ENCODE results near the gene CPVL.

The CPVL gene

GRCh38 chr7:29146057-29146706 lies at the start of gene CPVL:
Gene CPVL, minus strand, starts transcription at chr7:29146537. Its CDS starts 25,476 bp downstream, at chr7:29121061.
- DNase-seq (ENCODE audit: extremely low read depth in 1 of 2, low read depth in 1 of 2): no peak

- DNase-seq (ENCODE audit: extremely low read depth in 1 of 2, low read depth in 1 of 2): peak in 1 of 2 donors; percentile 38
These were observed 48.5 kb upstream of the CPVL start, which contains the start of gene CHN2 for GRCh38 chr7:29194594-29195427. Gene CHN2, plus strand, starts transcription at chr7:29194775.

GRCh38 chr7:29194206-29194593 lies 47.9 kb upstream of the CPVL start:
- DNase-seq (ENCODE audit: extremely low read depth in 1 of 2, low read depth in 1 of 2): no peak

GRCh38 chr7:29193316-29194205 lies 47.2 kb upstream of the CPVL start:
- no peak for DNase-seq (ENCODE audit: extremely low read depth in 1 of 2, low read depth in 1 of 2)

- no peak for DNase-seq (ENCODE audit: extremely low read depth in 1 of 2, low read depth in 1 of 2)
These were observed 46.5 kb upstream of the CPVL start for GRCh38 chr7:29192811-29193210.

- DNase-seq (ENCODE audit: extremely low read depth in 1 of 2, low read depth in 1 of 2): no peak
These were observed 46.0 kb upstream of the CPVL start for GRCh38 chr7:29192323-29192722.

GRCh38 chr7:29190349-29191045 lies 44.2 kb upstream of the CPVL start:
- DNase-seq (ENCODE audit: extremely low read depth in 1 of 2, low read depth in 1 of 2): no peak

GRCh38 chr7:29189743-29190201 lies 43.4 kb upstream of the CPVL start:
- peak in 1 of 2 donors; percentile 40 for DNase-seq (ENCODE audit: extremely low read depth in 1 of 2, low read depth in 1 of 2)

GRCh38 chr7:29185613-29186012 lies 39.3 kb upstream of the CPVL start:
- DNase-seq (ENCODE audit: extremely low read depth in 1 of 2, low read depth in 1 of 2): no peak

- DNase-seq (ENCODE audit: extremely low read depth in 1 of 2, low read depth in 1 of 2): no peak
These were observed 38.3 kb upstream of the CPVL start for GRCh38 chr7:29184599-29184998.

- DNase-seq (ENCODE audit: extremely low read depth in 1 of 2, low read depth in 1 of 2): no peak
These were observed 32.8 kb upstream of the CPVL start for GRCh38 chr7:29179115-29179514.

- DNase-seq (ENCODE audit: extremely low read depth in 1 of 2, low read depth in 1 of 2): no peak
These were observed 31.7 kb upstream of the CPVL start for GRCh38 chr7:29177963-29178600.

GRCh38 chr7:29173458-29173857 lies 27.1 kb upstream of the CPVL start:
- no peak for DNase-seq (ENCODE audit: extremely low read depth in 1 of 2, low read depth in 1 of 2)

GRCh38 chr7:29170781-29171180 lies 24.4 kb upstream of the CPVL start:
- DNase-seq (ENCODE audit: extremely low read depth in 1 of 2, low read depth in 1 of 2): no peak

GRCh38 chr7:29167721-29168120 lies 21.4 kb upstream of the CPVL start:
- DNase-seq (ENCODE audit: extremely low read depth in 1 of 2, low read depth in 1 of 2): no peak

GRCh38 chr7:29163854-29164253 lies 17.5 kb upstream of the CPVL start:
- no peak for DNase-seq (ENCODE audit: extremely low read depth in 1 of 2, low read depth in 1 of 2)

GRCh38 chr7:29162577-29162976 lies 16.2 kb upstream of the CPVL start:
- no peak for DNase-seq (ENCODE audit: extremely low read depth in 1 of 2, low read depth in 1 of 2)

- DNase-seq (ENCODE audit: extremely low read depth in 1 of 2, low read depth in 1 of 2): no peak
These were observed 14.9 kb upstream of the CPVL start for GRCh38 chr7:29161231-29161630.

GRCh38 chr7:29160080-29160479 lies 13.7 kb upstream of the CPVL start:
- no peak for DNase-seq (ENCODE audit: extremely low read depth in 1 of 2, low read depth in 1 of 2)

GRCh38 chr7:29158795-29159423 lies 12.6 kb upstream of the CPVL start:
- DNase-seq (ENCODE audit: extremely low read depth in 1 of 2, low read depth in 1 of 2): no peak
